Smooth muscle cell (in vitro differentiated cells): Measurements from ENCODE around the gene ZMIZ1. TPM values are rescaled to one million over a fixed set of nuclear protein-coding genes. Genes with fewer than 3 reads are reported as not detected.

Experiments
- DNase-seq: peaks from one replicate; lab custom pipeline; 2025; ENCODE audit not compliant: unreplicated experiment; lab: John Stamatoyannopoulos, UW
- H2AFZ ChIP-seq: fragments of 200-600 bp; sonication (generic); 2 replicates; pipeline ENCODE4 v1.6.0; 2016; ENCODE audit warnings: antibody characterized with exemption, low read depth, mild to moderate bottlenecking
- H3F3A ChIP-seq: fragments of 200-600 bp; sonication (generic); 2 replicates; pipeline ENCODE4 v1.6.0; 2017; ENCODE audit warnings: antibody characterized with exemption, low read depth
- H3K27ac ChIP-seq: fragments of 200-600 bp; sonication (generic); 2 replicates; pipeline ENCODE4 v1.5.1; 2016; ENCODE audit warnings: low read depth, mild to moderate bottlenecking
- H3K27me3 ChIP-seq: fragments of 200-600 bp; sonication (generic); 2 replicates; pipeline ENCODE4 v1.6.1; 2016; ENCODE audit warnings: low read depth, mild to moderate bottlenecking
- H3K36me3 ChIP-seq: fragments of 200-600 bp; sonication (generic); 2 replicates; pipeline ENCODE4 v1.5.1; 2016; ENCODE audit warnings: low read depth
- H3K4me1 ChIP-seq: fragments of 200-600 bp; sonication (generic); 2 replicates; pipeline ENCODE4 v1.5.1; 2016; ENCODE audit warnings: low read depth
- H3K4me2 ChIP-seq: fragments of 200-600 bp; sonication (generic); 2 replicates; pipeline ENCODE4 v1.6.0; 2016; ENCODE audit warnings: mild to moderate bottlenecking
- H3K4me3 ChIP-seq: fragments of 200-600 bp; sonication (generic); 2 replicates; pipeline ENCODE4 v1.5.1; 2016; ENCODE audit warnings: mild to moderate bottlenecking
- H3K79me2 ChIP-seq: fragments of 200-600 bp; sonication (generic); 2 replicates; pipeline ENCODE4 v1.6.0; 2016; ENCODE audit warnings: low read depth, mild to moderate bottlenecking
- H3K9ac ChIP-seq: fragments of 200-600 bp; sonication (generic); 2 replicates; pipeline ENCODE4 v1.6.0; 2016; ENCODE audit warnings: low read depth
- H3K9me3 ChIP-seq: fragments of 200-600 bp; sonication (generic); replicated peaks from 2 replicates; pipeline ENCODE4 v1.5.1; 2016; ENCODE audit warnings: low read depth
- H4K20me1 ChIP-seq: fragments of 200-600 bp; sonication (generic); 2 replicates; pipeline ENCODE4 v1.6.0; 2016; ENCODE audit warnings: low read depth
- WGBS: methylation state at CpG from one replicate; pipeline ENCODE4 v1.1.7; 2016; ENCODE audit warnings: low lambda C conversion rate; 5-methylcytosine and 5-hydroxymethylcytosine counted together
- polyA plus RNA-seq: library from polyadenylated mRNA; unstranded; fragments of >200 nt; fragmentation: Nextera tagmentation; extraction: Ambion mirVana; gene quantifications from 2 replicates; pipeline ENCODE4 v1.2.1, GENCODE V29; 2016
- total RNA-seq: library from RNA; depleted of rRNA; stranded (reverse); fragments of >200 nt; gene quantifications from 2 replicates; pipeline ENCODE4 v1.2.3, GENCODE V29; 2014
- TF ChIP-seq, protein P1 (sequence below): fragments of 200-600 bp; sonication (generic); IDR thresholded peaks from 2 replicates; pipeline ENCODE4 v1.5.1; 2017; ENCODE audit warnings: borderline replicate concordance, mild to moderate bottlenecking, antibody characterized with exemption; ENCODE audit not compliant: insufficient read depth, poor library complexity, severe bottlenecking

The ZMIZ1 gene
- total and polyA plus RNA-seq, 2 experiments from 2014 or later: 24.2 to 31.3 TPM

DNA sequence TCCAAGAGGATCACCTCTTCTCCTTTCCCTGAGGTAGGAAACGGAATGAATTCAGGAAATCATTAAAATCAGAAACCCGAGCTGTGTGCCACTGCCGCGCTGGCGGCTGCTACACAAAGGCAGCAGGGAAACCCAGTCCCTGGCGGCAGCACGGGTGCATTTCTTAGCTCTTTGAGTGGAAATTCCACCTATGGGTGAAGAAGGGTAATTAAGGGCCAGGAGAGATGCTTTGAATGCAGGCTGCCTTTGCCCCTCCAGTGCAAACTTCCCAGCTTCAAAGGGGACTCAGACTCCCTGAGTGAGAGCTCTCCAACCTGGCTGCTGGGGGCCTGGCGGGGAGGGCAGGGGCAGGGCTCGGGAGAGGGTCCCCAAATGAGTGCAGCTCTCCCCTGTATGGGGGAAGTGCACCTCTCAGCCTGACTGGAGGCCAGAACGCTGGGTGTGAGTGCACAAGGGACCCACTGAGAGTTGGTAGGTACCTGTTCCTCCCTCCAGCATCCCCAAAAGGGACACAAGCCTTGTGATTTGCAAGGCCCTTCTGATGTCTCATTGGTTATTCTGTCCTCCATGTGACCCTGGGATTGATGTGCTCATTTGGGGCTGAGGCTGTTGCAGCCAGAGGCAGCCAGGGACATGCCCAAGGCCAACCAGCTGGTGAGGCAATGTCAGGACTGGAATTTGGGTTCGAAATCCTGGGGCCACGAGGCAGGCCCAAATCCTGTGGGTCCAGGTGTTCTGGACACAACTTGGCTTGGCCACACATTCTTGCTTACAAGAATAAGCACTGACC lies 16.3 kb upstream of the ZMIZ1 start:
- H3K9me3 ChIP-seq: no peaks in the 10 kb centered on the region
- no peaks in the 10 kb centered on the region for H3K36me3 ChIP-seq
- no peak overlapping the region for H3K4me3 ChIP-seq
- no peak for DNase-seq
- H3K27ac ChIP-seq: no peak overlapping the region
- no peaks in the 10 kb centered on the region for H3K79me2 ChIP-seq
- no peak overlapping the region for H3K4me2 ChIP-seq
- no peaks in the 10 kb centered on the region for H3K27me3 ChIP-seq
- H2AFZ ChIP-seq: no peak overlapping the region
- TF ChIP-seq, protein P1, sequence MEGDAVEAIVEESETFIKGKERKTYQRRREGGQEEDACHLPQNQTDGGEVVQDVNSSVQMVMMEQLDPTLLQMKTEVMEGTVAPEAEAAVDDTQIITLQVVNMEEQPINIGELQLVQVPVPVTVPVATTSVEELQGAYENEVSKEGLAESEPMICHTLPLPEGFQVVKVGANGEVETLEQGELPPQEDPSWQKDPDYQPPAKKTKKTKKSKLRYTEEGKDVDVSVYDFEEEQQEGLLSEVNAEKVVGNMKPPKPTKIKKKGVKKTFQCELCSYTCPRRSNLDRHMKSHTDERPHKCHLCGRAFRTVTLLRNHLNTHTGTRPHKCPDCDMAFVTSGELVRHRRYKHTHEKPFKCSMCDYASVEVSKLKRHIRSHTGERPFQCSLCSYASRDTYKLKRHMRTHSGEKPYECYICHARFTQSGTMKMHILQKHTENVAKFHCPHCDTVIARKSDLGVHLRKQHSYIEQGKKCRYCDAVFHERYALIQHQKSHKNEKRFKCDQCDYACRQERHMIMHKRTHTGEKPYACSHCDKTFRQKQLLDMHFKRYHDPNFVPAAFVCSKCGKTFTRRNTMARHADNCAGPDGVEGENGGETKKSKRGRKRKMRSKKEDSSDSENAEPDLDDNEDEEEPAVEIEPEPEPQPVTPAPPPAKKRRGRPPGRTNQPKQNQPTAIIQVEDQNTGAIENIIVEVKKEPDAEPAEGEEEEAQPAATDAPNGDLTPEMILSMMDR: peak; percentile 25
- H3F3A ChIP-seq: no peaks in the 10 kb centered on the region
- no peak overlapping the region for H3K9ac ChIP-seq
- H4K20me1 ChIP-seq: no peaks in the 10 kb centered on the region
- peaks cover 21% of the 10 kb centered on the region for H3K4me1 ChIP-seq
- 79% methylated on average over 10 of the region's 12 CpGs for WGBS

DNA sequence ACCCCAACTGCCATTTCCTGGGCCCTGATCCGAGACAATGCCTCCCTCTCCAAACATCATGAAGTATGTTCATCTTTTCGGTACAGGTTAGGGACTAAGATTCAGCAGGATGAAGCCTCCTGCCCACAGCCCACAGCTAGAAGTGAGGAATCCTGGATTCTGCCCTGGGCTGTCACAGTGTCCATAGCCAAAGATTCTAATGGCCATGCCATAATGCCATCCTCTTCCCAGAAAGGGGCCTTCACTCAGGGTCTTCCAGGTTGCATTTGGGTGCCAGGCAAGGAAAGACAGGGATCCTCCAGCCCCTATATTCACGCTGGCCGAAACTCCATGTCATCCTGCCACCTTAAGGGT lies 15.7 kb upstream of the ZMIZ1 start:
- no peak for DNase-seq
- 95% methylated on average over 4 of the region's 4 CpGs for WGBS

DNA sequence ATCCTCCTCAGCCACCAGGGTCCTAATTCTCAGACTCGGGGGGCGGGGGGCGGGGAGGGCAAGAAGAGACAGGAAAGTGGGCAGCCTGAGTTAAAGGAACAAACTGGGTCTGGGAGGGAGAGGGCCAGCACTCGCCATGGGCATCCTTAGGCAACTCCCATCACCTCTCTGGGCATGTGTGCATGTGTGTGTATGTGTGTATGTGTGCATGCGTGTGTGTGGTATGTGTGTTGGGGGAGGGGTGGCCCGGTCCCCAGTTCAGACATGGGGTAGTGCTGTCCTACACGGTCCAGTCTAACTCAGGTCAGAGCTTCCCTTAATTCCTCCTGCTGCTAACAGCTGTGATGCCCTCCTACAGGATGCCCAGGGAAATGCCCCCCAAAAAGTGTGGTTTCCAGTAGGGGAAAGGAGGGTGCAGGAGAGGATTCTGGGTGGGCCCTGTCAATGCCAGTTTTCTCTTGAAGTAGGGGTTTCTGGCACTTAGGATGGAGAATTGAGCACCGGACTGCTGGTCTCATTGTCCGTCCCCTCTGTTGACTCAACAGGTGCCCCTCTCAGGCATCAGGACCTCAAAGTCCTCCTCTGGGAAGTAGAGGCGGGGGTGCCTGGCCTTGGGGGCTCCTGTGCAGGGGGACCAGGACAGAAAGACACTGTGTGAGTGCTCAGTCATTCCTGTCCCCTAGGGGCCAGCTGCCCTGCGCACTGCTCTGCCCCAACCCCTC lies 15.1 kb upstream of the ZMIZ1 start:
- Histone ChIP-seq H3K27ac (no peak overlapping the region), H4K20me1 (no peaks in the 10 kb centered on the region), H3K4me1 (peaks cover 14% of the 10 kb centered on the region), H3K9me3 (no peaks in the 10 kb centered on the region), H3K4me3 (no peak overlapping the region), H3K4me2 (no peak overlapping the region), H3K79me2 (no peaks in the 10 kb centered on the region), H3K9ac (no peak overlapping the region), H2AFZ (no peak overlapping the region), H3K36me3 (no peaks in the 10 kb centered on the region), H3F3A (no peaks in the 10 kb centered on the region), H3K27me3 (no peaks in the 10 kb centered on the region)
- 95% methylated on average over 11 of the region's 11 CpGs for WGBS
- TF ChIP-seq, protein P1: no peak
- no peak for DNase-seq

More for the DNA sequence above, 15.7 kb upstream of the ZMIZ1 start:
- H3K9ac ChIP-seq: no peak overlapping the region
- peaks cover 20% of the 10 kb centered on the region for H3K4me1 ChIP-seq
- H3K27me3 ChIP-seq: no peaks in the 10 kb centered on the region
- H3K36me3 ChIP-seq: no peaks in the 10 kb centered on the region
- TF ChIP-seq, protein P1: no peak
- no peaks in the 10 kb centered on the region for H4K20me1 ChIP-seq
- H3K79me2 ChIP-seq: no peaks in the 10 kb centered on the region
- no peak overlapping the region for H3K4me2 ChIP-seq
- no peak overlapping the region for H2AFZ ChIP-seq
- H3K4me3 ChIP-seq: no peak overlapping the region
- no peaks in the 10 kb centered on the region for H3K9me3 ChIP-seq
- no peaks in the 10 kb centered on the region for H3F3A ChIP-seq
- H3K27ac ChIP-seq: no peak overlapping the region
